Brain microvascular endothelial cell (primary cell): ENCODE measurements around the gene SMIM12.
"Not testable (repeated sequence)": the region's sequence is repeated elsewhere in the genome, so short reads cannot be mapped to it uniquely, and the experiment has no call there.

Experiments used
- DNase-seq: peaks from one replicate; pipeline ENCODE4 v3.0.0-alpha.2; 2020
- H3K27ac ChIP-seq: fragments of 250-450 bp; sonication (Bioruptor Pico); 2 replicates; pipeline ENCODE4 v1.5.1; 2020; ENCODE audit warnings: mild to moderate bottlenecking, moderate library complexity
- H3K27me3 ChIP-seq: fragments of 250-450 bp; sonication (Bioruptor Pico); replicated peaks from 2 replicates; pipeline ENCODE4 v1.5.1; 2020; ENCODE audit warnings: mild to moderate bottlenecking
- H3K36me3 ChIP-seq: fragments of 250-450 bp; sonication (Bioruptor Pico); replicated peaks from 2 replicates; pipeline ENCODE4 v1.5.1; 2020; ENCODE audit warnings: mild to moderate bottlenecking
- H3K4me3 ChIP-seq: 2 replicates; pipeline ENCODE4 v1.5.1; 2011; ENCODE audit warnings: low read depth, mild to moderate bottlenecking, control low read depth, low read length, moderate library complexity
- in situ Hi-C: cut with HindIII; loops from 2 replicates; pipeline ENCODE4 v1.10.0; 2017; ENCODE audit warnings: low sequenced_read_pairs, low pct_ligation_motif_present
- TF ChIP-seq, protein P1 (sequence below): IDR thresholded peaks from 2 replicates; pipeline ENCODE4 v1.5.1; 2011; ENCODE audit warnings: low read depth, mild to moderate bottlenecking, moderate library complexity, low read length, control low read depth, inconsistent platforms; ENCODE audit errors: missing control alignments

The SMIM12 gene

GRCh38 chr1:34824817-34825454 lies 34.6 kb downstream of the SMIM12 start:
- no peaks in the 10 kb centered on the region for H3K27me3 ChIP-seq
- in situ Hi-C loops, result no loop called here
- no peak overlapping the region for H3K27ac ChIP-seq
- H3K4me3 ChIP-seq, result no peak overlapping the region
- no peak for DNase-seq
- no peaks in the 10 kb centered on the region for H3K36me3 ChIP-seq
- TF ChIP-seq, protein P1, sequence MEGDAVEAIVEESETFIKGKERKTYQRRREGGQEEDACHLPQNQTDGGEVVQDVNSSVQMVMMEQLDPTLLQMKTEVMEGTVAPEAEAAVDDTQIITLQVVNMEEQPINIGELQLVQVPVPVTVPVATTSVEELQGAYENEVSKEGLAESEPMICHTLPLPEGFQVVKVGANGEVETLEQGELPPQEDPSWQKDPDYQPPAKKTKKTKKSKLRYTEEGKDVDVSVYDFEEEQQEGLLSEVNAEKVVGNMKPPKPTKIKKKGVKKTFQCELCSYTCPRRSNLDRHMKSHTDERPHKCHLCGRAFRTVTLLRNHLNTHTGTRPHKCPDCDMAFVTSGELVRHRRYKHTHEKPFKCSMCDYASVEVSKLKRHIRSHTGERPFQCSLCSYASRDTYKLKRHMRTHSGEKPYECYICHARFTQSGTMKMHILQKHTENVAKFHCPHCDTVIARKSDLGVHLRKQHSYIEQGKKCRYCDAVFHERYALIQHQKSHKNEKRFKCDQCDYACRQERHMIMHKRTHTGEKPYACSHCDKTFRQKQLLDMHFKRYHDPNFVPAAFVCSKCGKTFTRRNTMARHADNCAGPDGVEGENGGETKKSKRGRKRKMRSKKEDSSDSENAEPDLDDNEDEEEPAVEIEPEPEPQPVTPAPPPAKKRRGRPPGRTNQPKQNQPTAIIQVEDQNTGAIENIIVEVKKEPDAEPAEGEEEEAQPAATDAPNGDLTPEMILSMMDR, result no peak

DNA sequence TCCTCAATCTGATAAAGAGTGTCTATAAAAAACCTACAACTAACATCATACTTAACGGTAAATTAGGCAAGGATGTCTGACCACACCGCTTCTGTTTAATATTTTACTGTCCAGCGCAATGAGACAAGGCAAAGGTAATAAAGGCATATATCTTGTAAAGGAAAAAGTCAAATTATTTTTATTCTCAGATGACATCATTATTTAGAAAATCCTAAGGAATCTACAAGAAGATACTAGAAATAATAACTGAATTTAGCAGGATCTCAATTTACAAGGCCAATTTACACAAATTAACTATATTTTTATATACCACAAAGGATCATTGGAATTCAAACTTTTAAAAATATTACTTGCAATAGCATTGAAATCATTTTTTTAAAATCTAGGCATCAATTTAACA lies 37.3 kb downstream of the SMIM12 start:
- in situ Hi-C loops, result no loop called here
- TF ChIP-seq, protein P1, result no peak
- H3K4me3 ChIP-seq, result no peak overlapping the region
- no peaks in the 10 kb centered on the region for H3K36me3 ChIP-seq
- H3K27me3 ChIP-seq, result no peaks in the 10 kb centered on the region
- DNase-seq, result no peak
- H3K27ac ChIP-seq, result no peak overlapping the region

GRCh38 chr1:34818862-34819261 lies 40.7 kb downstream of the SMIM12 start:
- in situ Hi-C loops, result not testable (repeated sequence)

GRCh38 chr1:34816778-34817177 lies 42.8 kb downstream of the SMIM12 start:
- TF ChIP-seq, protein P1, result no peak
- H3K36me3 ChIP-seq, result no peaks in the 10 kb centered on the region

More at GRCh38 chr1:34818862-34819261, 40.7 kb downstream of the SMIM12 start:
- not testable (repeated sequence) for H3K27me3 ChIP-seq, H3K27ac ChIP-seq, H3K4me3 ChIP-seq, H3K36me3 ChIP-seq, DNase-seq

DNA sequence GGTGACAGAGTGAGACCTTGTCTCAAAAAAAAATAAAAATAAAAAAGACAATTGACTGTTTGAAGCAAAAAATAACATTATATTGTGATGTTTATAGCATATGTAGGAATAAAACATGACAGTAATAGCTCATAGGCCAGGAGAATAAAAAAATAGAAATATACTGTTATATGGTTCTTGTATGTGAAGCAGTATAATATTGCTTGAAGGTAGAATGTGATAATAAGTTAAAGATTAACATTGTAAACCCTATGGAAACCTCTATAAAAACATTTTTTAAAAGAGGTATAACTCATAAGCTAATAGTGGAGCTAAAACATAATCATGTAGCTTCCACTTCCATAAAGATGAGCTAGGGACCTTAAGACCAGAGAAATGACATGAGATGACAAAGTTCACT lies 43.2 kb downstream of the SMIM12 start:
- TF ChIP-seq, protein P1, result no peak
- no peaks in the 10 kb centered on the region for H3K27me3 ChIP-seq
- in situ Hi-C loops, result no loop called here
- no peak overlapping the region for H3K4me3 ChIP-seq
- no peaks in the 10 kb centered on the region for H3K36me3 ChIP-seq
- no peak for DNase-seq
- no peak overlapping the region for H3K27ac ChIP-seq

More at GRCh38 chr1:34816778-34817177, 42.8 kb downstream of the SMIM12 start:
- no peak for DNase-seq
- H3K27ac ChIP-seq, result no peak overlapping the region
- H3K4me3 ChIP-seq, result no peak overlapping the region
- no peaks in the 10 kb centered on the region for H3K27me3 ChIP-seq
- in situ Hi-C loops, result no loop called here

GRCh38 chr1:34810781-34811180 lies 48.8 kb downstream of the SMIM12 start:
- H3K36me3 ChIP-seq, H3K27me3 ChIP-seq, H3K27ac ChIP-seq, in situ Hi-C loops, DNase-seq, H3K4me3 ChIP-seq: not testable (repeated sequence)
